GM18519 (cell line): ENCODE measurements around the gene URGCP.

Experiments used
- ATAC-seq: cut with Tn5 transposase; IDR thresholded peaks from one replicate; pipeline ENCODE4 v1.9.1; 2021; ENCODE audit warnings: mild to moderate bottlenecking, moderate library complexity; ENCODE audit not compliant: unreplicated experiment, low FRiP score

URGCP gene, protein sequence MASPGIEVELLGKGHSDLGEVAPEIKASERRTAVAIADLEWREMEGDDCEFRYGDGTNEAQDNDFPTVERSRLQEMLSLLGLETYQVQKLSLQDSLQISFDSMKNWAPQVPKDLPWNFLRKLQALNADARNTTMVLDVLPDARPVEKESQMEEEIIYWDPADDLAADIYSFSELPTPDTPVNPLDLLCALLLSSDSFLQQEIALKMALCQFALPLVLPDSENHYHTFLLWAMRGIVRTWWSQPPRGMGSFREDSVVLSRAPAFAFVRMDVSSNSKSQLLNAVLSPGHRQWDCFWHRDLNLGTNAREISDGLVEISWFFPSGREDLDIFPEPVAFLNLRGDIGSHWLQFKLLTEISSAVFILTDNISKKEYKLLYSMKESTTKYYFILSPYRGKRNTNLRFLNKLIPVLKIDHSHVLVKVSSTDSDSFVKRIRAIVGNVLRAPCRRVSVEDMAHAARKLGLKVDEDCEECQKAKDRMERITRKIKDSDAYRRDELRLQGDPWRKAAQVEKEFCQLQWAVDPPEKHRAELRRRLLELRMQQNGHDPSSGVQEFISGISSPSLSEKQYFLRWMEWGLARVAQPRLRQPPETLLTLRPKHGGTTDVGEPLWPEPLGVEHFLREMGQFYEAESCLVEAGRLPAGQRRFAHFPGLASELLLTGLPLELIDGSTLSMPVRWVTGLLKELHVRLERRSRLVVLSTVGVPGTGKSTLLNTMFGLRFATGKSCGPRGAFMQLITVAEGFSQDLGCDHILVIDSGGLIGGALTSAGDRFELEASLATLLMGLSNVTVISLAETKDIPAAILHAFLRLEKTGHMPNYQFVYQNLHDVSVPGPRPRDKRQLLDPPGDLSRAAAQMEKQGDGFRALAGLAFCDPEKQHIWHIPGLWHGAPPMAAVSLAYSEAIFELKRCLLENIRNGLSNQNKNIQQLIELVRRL

DNA sequence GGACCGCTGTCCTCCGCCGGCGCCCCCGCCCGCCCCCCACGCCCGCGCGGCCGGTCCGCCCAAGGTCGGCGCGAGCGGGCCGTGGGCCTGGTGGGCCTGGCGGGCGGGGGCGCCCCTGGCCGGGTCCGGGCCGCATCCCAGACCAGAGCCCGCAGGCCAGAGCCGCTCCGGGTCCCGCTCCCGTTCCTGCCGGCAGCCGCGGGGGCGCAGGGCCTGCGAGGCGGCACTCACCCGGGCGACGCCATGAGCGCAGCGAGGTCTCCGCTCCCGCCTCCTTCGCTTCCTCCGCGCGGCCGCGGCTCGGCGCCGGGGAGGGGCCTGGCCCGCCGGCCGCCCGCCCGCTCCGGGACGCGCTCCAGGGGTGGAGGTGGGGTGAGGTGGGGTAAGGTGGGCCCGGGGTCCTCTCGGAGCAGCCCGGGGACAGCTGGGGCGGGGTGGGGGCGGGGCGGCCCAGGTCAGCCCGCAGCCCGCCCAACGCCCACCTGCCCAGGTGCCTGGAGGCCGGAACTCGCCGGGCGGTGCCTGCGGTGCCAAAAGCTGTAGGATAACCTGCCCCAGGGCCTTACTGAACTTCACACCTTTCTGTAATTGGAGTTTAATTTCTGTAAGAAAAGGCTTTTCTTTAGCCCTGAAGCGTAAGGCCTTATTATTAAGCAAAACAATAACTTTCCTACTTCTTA is at the start of gene URGCP:
TSS of gene URGCP (minus strand) at position 266 of the 680 bp plus-strand sequence. CDS start at position 245, 21 bp downstream.
- peak; percentile 49 for ATAC-seq

DNA sequence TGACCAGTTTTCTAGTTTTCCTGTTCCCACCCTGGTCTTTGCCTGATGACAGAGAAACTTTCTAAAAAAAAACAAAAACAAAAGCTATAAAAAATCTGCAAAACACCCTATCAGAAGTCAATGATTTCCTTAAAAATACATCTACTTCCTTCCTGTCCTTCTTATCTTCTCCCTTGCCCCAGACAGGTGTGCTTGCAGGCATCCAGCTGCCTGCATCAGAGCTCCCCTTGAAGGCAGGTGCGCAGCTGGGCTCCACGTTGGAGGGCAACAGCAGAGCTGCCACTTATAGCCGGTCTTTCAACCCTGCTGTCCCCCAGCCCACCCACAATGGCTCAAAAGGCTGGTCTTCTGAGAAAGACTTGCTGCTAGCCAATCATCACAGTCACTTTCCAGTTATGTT is 49.6 kb upstream of the URGCP start:
- no peak for ATAC-seq

DNA sequence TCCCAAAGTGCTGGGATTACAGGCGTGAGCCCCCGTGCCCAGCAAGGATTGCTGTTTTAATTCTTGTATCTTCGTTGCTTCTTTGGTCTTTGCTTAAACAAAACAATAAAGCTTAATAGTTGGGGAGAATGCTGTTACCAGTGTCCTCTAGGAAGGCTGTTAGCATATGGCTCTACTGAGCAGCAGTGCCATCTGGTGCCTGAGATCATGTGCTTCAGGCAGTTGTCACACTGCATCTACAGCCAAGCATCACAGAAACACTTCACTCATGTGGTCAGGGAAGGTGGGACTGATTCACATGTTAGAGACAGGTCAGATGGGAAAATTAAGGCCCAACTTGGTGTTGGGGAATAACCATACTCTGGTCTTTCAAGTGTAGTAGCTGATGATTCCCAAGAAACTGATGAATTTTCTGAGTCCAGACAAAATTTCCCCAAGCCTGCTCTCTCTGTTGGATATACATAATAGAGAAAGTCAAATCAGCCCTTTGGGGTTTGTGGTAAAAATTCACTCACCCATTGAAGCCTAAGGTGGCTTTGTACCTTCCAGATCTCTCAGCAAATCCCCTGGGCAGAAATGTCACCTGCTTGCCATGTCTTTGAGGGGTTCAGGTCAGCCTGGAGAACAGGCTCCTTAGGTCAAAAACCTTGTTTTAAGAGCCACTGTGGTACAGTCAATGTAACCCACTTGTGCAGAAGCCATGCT is 48.3 kb upstream of the URGCP start:
- ATAC-seq, result no peak

DNA sequence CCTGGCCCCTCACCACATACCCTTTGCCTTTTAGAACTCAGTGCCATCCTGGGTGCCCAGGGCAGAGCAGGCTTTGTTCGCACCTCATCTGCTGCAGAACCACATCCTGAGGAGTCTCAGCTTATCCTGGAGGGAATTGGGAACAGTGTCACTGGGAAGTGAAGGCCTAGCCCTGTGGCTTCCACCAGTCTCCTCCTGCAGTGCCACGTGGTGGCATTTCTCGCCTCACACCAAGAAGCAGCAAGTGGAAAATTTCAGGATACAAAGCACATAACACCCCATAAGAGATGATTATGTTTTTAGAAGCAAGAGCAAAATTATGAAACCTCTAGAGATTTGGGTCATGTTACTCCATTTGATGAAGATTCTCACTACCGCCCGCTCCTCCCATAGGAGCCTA is 46.7 kb upstream of the URGCP start:
- no peak for ATAC-seq

DNA sequence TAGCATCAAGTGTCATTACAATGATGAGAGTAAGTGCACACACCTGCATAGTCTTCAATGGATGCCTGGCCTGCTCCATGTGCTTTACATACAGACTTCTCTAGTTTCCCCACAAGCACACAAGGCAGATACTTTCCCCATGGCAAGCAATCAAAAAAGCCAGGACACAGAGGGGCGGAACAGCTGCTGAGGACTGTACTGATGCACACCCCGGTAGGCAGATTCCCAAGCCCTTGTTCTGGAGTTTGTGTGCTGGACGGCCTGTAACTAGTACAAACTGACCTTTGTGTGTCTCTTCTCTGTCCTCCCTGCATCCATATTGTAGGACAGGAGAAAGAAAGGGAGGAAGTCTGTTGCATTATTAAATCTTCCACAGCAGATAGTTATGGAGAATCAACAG is 45.6 kb upstream of the URGCP start:
- ATAC-seq, result no peak

DNA sequence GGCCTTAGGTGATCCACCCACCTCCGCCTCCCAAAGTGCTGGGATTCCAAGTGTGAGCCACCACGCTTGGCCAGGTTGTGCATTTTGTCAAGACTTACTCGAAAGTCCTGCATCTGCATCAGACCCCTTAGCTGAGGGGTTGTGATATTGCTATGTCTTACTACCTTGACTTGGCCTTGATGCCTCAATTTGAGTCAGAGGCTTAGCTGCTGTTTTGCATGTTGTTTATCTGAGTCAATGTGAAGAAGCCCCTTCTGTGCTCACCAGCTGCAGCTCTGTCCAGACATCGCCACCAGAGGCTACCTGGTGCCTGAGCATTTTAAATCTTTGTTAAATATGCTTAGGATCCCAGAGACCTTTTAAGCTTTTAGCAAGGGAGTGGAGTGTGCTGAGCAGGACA is 37.9 kb upstream of the URGCP start:
- ATAC-seq, result peak; percentile 51

DNA sequence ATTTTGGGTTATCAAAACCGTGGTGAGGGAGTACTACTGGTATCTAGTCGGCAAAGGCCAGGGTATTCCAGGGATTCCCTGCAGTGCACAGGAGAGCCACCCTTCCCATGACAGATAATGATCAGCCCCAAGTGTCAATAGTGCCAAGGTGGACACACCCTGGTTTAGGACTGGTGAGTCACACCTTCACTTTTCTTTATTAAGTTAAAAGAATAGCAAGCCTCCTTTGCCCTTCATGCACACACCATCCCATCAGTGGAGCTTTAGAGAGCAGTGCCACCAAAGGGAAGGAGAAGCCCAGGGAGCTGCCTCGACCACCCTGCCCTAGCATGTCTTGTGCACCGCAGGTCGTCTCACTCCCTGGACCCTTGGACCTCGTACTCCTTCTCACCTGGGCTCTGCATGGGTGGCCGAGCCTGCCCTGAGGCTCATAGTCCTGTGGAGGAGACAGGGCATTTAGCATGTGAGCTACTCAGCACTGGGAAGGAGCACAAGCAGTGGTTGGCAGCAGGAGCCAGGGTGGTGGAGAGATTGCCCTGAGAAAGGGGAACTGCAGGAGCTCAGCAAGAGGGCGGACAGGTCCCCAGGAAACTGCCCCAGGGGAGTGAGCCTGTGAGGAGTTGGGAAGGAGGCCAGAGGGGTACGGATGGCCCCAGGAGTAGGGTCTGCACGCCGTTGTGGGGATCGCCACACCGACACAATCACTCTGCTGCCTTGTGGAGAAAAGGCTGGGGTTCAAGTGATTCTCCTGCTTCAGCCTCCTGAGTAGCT is 37.2 kb upstream of the URGCP start:
- ATAC-seq, result no peak

DNA sequence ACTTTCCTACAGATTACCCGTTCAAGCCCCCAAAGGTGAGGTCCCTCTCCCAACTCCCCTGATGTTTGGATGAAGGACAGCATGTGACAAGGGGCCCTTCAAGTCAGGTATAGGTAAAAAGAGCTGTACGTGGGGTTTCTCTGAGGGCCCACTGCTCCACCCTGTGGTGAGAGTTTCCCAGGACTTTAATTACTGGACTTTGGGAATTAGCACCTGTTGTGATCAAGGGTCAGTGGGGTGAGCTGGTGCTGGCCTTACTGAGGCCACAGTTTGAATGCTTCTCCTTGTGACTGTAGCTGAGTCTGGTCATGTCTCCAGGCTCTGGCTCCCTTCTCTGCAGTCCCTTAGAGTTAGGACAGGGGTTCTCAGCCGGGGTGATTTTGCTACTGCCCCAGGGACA is 36.6 kb upstream of the URGCP start:
- ATAC-seq, result no peak

DNA sequence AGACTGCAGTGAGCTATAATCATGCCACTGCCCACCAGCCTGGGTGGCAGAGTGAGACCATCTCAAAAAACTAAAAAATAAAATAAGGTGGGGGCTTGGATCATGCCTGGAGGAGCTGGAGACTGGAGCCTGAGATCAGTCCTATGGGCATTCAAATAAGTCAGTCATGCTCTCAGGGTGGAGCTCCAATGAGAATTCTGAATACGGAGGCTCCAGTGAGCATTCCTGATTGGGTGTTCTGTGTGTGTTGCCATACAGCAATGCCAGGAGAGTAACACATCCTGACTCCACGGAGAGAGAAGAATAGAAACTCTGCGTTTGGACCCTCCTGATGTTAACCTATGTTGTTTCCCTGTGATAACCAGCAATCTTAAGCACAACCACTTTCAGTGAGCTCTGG is 35.9 kb upstream of the URGCP start:
- no peak for ATAC-seq

DNA sequence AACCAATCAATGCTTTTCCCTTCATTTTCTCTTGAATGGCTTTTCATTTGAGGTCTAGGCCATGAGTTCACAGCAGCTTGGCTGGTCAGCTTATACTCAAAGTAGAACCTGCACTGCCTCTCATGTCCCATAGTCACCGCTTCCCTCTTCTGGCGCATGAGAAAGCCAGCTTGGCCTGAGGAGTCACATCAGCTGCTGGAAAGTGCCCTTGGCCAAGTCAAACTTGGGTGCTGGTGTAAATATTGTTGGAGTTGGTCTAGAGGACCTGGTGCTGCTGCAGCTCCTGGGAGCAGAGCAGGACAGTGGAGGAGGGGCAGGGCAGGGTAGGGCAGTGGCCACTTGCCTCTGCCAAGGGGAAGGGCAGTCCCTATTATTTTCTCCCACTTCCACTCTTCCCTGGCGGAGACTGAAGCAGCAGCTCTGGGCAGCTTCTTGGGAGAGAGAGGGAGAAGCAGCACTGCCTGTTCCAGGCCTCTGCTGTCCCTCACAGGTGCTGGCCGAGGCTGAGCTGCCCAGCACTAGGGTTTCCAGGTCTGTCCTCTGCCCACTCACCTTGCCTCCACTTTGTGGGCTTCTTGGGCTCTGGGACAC is 32.6 kb upstream of the URGCP start:
- no peak for ATAC-seq

DNA sequence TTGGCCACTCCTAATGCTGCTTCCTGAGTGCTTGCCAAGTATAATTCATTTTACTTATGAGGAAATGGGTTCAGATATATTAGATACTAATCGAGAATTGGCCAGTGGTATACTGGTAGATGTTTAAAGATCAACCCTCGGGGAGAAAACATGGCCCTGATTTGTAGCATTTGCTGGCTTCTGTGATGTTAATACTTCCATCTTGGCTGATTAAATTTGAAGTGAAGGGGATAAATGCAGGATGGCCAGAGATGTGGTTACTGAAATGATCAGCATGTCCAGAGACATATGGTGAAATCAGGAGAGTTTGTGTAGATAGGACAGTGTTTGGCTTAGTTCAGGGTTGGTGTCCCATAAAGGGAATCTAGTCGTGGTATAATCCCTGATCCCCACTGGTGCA is 31.0 kb upstream of the URGCP start:
- no peak for ATAC-seq

DNA sequence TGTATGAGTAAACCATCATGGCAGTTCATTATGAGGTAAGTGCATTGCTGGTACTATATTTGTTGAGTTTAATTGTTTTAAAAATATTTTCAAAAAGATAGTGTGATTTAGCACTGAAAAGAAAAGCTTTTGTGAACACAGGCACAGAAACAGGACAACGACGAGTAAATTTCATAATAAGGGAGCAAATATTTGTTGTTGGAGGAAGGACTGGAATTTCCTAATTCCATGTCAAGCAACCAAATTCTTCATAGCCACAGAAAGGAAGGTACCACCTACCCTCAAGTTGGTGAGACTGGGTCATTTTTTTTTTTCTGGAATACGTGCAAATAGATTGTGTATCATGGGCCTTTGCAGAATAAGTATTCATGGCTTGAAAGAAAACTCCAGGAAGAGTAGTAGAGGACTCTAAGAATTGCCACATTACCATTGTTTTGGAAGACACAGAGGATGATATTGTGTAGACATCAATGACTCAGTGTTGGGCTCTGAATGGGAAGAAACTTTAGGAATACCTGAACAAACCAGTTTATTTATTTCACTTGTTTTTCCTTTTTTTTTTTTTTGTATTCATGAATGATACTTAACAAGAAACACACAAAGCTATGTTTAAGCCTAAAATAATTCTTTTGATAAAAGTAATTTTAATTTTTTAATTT is 27.6 kb upstream of the URGCP start:
- ATAC-seq, result no peak

DNA sequence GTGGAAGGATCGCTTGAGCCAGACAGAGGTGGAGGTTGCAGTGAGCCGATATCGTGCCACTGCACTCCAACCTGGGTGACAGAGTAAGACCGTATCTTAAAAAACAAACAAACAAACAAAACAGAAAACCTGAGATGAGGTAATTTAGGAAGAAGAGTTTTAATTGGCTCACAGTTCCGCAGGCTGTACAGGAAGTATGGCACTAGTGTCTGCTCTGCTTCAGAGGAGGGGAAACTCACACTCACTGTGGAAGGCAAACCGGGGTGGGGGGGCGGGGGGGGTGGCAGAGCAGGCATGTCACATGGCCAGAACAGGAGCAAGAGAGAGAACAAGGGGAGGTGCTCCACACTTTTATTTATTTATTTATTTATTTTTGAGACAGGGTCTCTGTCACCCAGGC is 24.9 kb upstream of the URGCP start:
- ATAC-seq, result no peak

DNA sequence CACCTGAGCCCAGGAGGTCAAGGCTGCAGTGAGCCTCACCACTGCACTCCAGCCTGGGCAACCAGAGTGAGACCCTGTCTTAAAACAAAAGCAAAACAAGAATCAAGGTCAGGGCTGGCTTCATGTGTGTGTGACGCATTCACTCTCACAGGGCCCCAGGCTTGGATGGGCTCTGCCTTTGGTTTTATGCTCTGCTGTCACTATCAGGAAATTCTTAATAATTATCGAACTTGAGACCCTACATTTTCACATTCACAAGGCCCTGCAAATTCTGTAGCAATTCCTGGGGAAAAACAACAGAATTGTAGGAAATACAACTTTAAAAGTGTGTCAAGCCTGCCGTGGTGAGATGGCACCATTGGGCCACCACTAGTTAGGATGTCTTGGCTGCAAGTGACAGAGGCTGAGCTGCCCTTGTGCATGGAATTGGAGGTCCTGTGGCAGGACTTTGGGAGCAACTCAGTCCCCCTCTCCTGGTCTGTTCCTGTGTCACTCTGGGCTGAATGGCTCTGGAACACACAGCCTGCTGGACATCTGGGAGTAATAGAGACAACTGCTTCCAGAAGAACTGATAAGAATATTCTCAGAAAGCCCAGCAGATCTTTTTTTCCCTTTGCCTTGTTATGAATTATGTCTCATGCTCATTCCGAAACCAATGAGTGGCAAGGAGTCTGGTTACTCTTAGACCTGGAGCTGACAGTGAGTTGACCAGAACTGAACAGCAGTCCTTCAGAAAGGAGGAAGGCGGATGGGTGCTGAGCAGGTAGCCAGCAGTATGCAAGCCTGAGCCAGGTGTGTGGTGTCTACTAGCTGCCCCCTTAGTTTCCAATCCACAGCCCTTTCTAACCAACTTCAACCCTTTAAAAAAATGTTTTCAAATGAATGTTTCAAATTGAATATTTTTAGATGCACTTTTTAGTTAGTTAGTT is 23.4 kb upstream of the URGCP start:
- no peak for ATAC-seq

DNA sequence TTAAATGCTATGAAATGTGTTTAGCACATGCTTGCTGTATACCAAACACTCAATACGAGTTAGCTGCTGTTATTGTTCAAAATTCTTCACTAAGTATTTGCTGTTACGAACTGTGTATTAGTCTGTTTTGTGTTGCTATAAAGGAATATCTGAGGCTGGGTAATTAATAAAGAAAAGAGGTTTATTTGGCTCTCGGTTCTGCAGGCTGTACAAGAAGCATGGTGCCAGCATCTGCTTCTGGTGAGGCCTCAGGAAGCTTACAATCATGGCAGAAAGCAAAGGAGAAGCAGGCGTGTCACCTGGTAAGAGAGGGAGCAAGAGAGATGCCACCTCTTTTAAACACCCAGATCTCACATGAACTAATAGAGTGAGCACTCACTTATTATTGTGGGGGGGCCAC is 21.4 kb upstream of the URGCP start:
- ATAC-seq, result no peak

DNA sequence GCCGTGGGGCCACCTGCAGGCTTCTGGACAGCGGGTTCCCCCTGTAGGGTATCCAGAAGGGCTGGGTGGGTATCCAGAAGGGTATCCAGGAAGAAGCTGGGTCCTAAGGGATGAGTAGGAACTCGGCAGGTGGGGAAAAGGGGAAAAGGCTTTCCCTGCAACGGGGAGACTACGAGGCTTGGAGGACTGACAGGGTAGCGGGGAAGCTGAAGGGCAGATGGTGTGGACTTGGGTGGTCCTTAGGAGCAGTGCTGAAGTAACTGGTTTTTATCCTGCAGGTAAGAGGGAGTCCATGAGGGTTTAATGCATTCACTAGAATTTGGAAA is 20.4 kb upstream of the URGCP start:
- ATAC-seq, result peak; percentile 3

DNA sequence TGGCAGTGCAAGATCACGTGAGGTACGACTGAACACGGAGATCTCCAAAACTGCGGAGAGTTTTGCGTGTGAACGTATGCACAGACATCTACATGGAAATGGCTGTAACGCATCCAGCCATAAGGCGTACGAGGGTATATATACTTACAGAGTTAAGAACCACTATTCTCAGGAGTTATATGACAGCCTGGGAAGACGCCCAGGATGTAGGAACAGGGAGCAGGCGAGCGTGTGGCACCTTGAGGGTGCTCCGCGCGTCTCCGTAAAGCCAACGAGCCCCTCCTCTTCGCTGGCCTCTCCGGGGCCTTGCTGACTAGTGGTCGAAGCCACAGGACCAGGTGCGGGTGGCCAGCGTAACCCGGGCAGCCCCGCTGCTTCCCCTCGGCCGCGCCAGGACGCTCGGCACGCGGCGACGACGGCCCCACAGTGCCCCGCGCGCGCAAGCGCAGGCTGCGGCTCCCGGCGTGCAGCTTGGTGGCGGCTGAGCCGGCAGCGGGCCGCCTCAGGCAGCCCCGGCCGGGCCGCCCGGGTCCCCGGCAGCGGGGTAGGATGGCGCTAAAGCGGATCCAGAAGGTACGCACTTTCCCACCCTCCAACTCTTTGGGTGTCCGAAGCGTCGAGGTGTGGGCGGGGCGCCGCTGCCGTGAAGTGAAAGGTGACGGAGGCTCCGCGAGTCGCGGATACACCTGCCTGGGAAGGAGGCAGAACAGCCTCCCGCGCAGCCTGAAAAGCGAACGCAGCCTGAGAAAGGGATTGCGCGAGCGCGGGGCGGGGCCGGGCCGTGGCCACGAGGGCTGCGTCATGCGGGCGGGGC is 19.8 kb upstream of the URGCP start, which contains the start of gene UBE2D4:
TSS of gene UBE2D4 (plus strand) at position 453 of the 814 bp plus-strand sequence. CDS start at position 550, 97 bp downstream.
- ATAC-seq, result peak; percentile 67
